Panc1 (cell line): ENCODE results near the gene TWF2. TPM values are rescaled to one million over a fixed set of nuclear protein-coding genes. Genes with fewer than 3 reads are reported as not detected.

Source experiments
- ATAC-seq: fragments of 200-7000 bp; cut with Tn5 transposase; 2 replicates; pipeline ENCODE4 v1.9.1; 2020; ENCODE audit warnings: mild to moderate bottlenecking, moderate library complexity
- BruUV-seq: library from RNA; stranded (reverse); fragments of 400-500 nt; replicated peaks from 2 replicates; lab custom pipeline; 2021; lab: Mats Ljungman, UMichigan
- CTCF ChIA-PET: fragments of 300-600 bp; sonication (Branson Sonifier 250); formaldehyde crosslinking; loops from one replicate; lab custom pipeline; 2022; ENCODE audit warnings: antibody characterized with exemption; lab: Charles Lee
- POLR2A ChIA-PET: fragments of 300-600 bp; sonication (Branson Sonifier 250); formaldehyde crosslinking; loops from one replicate; lab custom pipeline; 2022; ENCODE audit warnings: antibody characterized with exemption; lab: Charles Lee
- DNase-seq: peaks from one replicate; pipeline ENCODE4 v3.0.0-alpha.2; 2010; ENCODE audit warnings: low read depth, low spot score
- H3K27ac ChIP-seq: 2 replicates; pipeline ENCODE4 v1.5.1; 2011; ENCODE audit warnings: mild to moderate bottlenecking, low read length, inconsistent platforms
- H3K27me3 ChIP-seq: fragments of 200-500 bp; sonication (Bioruptor generic); 2 replicates; pipeline ENCODE4 v1.6.0; 2014; ENCODE audit warnings: low read length, inconsistent platforms; ENCODE audit not compliant: control insufficient read depth, insufficient read depth
- H3K36me3 ChIP-seq: fragments of 200-500 bp; sonication (Bioruptor generic); 2 replicates; pipeline ENCODE4 v1.5.1; 2014; ENCODE audit warnings: inconsistent platforms, mild to moderate bottlenecking, low read length, moderate library complexity; ENCODE audit not compliant: control insufficient read depth, insufficient read depth
- H3K4me1 ChIP-seq: 2 replicates; pipeline ENCODE4 v1.5.1; 2011; ENCODE audit warnings: inconsistent platforms, mild to moderate bottlenecking, low read length, moderate library complexity; ENCODE audit not compliant: control insufficient read depth, insufficient read depth
- H3K4me3 ChIP-seq, 2 experiments: 2 replicates each; pipeline ENCODE4 v1.5.1; 2011 to 2012; ENCODE audit warnings: low read depth in 2 of 2, low read length in 2 of 2, mild to moderate bottlenecking in 2 of 2, inconsistent platforms in 1 of 2, moderate library complexity in 1 of 2
- H3K9me3 ChIP-seq: fragments of 200-500 bp; sonication (Bioruptor generic); 2 replicates; pipeline ENCODE4 v1.5.1; 2014; ENCODE audit warnings: low read depth, mild to moderate bottlenecking, inconsistent platforms, low read length, moderate library complexity; ENCODE audit not compliant: control insufficient read depth, insufficient read depth
- POLR2AphosphoS5 ChIP-seq: IDR thresholded peaks from 2 replicates; pipeline ENCODE4 v1.6.1; 2012; ENCODE audit warnings: mild to moderate bottlenecking, low read depth, low read length, moderate library complexity
- SIN3A ChIP-seq: IDR thresholded peaks from 2 replicates; pipeline ENCODE4 v1.6.1; 2012; ENCODE audit warnings: low read depth, mild to moderate bottlenecking, low read length, moderate library complexity, borderline replicate concordance; ENCODE audit not compliant: insufficient read depth
- TCF7L2 ChIP-seq: IDR thresholded peaks from 2 replicates; pipeline ENCODE4 v1.6.1; 2011; ENCODE audit warnings: mild to moderate bottlenecking, low read depth, low read length, inconsistent platforms
- in situ Hi-C: cut with HindIII; loops from 2 replicates; pipeline ENCODE4 v1.10.0; 2016; ENCODE audit warnings: low sequenced_read_pairs, low pct_unique_long_range_greater_than_20kb
- intact Hi-C: fragments of 100-400 bp; cut with micrococcal nuclease; formaldehyde crosslinking; loops from one replicate; pipeline ENCODE4 v1.10.0; 2022; ENCODE audit not compliant: unreplicated experiment
- total RNA-seq: library from RNA; stranded (reverse); gene quantifications from one replicate; pipeline ENCODE4 v1.2.1, GENCODE V29; 2021; ENCODE audit not compliant: unreplicated experiment
- TF ChIP-seq, protein P1 (sequence below): fragments of 450-650 bp; IDR thresholded peaks from 2 replicates; pipeline ENCODE4 v1.5.1; 2017; ENCODE audit warnings: mild to moderate bottlenecking
- TF ChIP-seq, protein P2 (sequence below), 2 experiments: IDR thresholded peaks; 2 replicates each; pipeline ENCODE4 v1.6.1; 2011 to 2012; ENCODE audit warnings: low read depth in 2 of 2, control low read depth in 1 of 2, low read length in 1 of 2, mild to moderate bottlenecking in 1 of 2, moderate library complexity in 1 of 2; ENCODE audit not compliant: insufficient read depth in 1 of 2

The TWF2 gene
- total RNA-seq, 1 experiment from 2014 or later = 51.9 TPM

DNA sequence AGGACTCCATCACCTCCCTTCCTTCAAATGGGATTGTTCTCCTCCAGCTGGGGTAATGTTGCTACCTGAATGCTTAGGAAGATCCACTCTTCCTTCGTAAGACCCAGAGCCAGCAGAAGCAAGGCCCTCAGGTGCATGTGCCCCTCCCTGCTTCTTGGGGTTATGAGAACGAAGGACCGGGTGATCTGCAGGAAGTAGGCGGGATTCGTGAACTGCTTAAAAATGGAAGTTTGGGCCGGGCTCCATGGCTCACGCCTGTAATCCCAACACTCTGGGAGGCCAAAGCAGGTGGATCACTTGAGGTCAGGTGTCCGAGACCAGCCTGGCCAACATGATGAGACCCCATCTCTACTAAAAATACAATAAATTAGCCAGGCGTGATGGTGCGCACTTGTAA lies 21.6 kb downstream of the TWF2 start:
- Histone ChIP-seq H3K27me3 (no peaks in the 10 kb centered on the region), H3K9me3 (no peaks in the 10 kb centered on the region), H3K4me1 (peaks cover 19% of the 10 kb centered on the region), H3K4me3 (no peak overlapping the region), H3K36me3 (no peaks in the 10 kb centered on the region), H3K27ac (peak overlapping the region; percentile 61)
- no peak for DNase-seq
- in situ Hi-C loops = no loop called here
- BruUV-seq = no TSS peak
- POLR2A ChIA-PET = no interaction called here
- CTCF ChIA-PET = interaction anchor here (0.7 to 0.9 kb wide), 2 partner anchors 14 to 162 kb away, joined by 3 read pairs; no protein-coding TSS in a partner anchor
- TF ChIP-seq TCF7L2 = no peak
- TF ChIP-seq POLR2AphosphoS5 = no peak
- TF ChIP-seq, protein P1, sequence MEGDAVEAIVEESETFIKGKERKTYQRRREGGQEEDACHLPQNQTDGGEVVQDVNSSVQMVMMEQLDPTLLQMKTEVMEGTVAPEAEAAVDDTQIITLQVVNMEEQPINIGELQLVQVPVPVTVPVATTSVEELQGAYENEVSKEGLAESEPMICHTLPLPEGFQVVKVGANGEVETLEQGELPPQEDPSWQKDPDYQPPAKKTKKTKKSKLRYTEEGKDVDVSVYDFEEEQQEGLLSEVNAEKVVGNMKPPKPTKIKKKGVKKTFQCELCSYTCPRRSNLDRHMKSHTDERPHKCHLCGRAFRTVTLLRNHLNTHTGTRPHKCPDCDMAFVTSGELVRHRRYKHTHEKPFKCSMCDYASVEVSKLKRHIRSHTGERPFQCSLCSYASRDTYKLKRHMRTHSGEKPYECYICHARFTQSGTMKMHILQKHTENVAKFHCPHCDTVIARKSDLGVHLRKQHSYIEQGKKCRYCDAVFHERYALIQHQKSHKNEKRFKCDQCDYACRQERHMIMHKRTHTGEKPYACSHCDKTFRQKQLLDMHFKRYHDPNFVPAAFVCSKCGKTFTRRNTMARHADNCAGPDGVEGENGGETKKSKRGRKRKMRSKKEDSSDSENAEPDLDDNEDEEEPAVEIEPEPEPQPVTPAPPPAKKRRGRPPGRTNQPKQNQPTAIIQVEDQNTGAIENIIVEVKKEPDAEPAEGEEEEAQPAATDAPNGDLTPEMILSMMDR = no peak
- TF ChIP-seq, protein P2, sequence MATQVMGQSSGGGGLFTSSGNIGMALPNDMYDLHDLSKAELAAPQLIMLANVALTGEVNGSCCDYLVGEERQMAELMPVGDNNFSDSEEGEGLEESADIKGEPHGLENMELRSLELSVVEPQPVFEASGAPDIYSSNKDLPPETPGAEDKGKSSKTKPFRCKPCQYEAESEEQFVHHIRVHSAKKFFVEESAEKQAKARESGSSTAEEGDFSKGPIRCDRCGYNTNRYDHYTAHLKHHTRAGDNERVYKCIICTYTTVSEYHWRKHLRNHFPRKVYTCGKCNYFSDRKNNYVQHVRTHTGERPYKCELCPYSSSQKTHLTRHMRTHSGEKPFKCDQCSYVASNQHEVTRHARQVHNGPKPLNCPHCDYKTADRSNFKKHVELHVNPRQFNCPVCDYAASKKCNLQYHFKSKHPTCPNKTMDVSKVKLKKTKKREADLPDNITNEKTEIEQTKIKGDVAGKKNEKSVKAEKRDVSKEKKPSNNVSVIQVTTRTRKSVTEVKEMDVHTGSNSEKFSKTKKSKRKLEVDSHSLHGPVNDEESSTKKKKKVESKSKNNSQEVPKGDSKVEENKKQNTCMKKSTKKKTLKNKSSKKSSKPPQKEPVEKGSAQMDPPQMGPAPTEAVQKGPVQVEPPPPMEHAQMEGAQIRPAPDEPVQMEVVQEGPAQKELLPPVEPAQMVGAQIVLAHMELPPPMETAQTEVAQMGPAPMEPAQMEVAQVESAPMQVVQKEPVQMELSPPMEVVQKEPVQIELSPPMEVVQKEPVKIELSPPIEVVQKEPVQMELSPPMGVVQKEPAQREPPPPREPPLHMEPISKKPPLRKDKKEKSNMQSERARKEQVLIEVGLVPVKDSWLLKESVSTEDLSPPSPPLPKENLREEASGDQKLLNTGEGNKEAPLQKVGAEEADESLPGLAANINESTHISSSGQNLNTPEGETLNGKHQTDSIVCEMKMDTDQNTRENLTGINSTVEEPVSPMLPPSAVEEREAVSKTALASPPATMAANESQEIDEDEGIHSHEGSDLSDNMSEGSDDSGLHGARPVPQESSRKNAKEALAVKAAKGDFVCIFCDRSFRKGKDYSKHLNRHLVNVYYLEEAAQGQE (IDR thresholded peaks at IDR 0.05; ENCODE audit: insufficient read depth in 1 of 2, low read depth in 2 of 2, low read length in 1 of 2) = no peak
- no peak for TF ChIP-seq SIN3A
- no peak for ATAC-seq
- intact Hi-C loops = no loop called here

DNA sequence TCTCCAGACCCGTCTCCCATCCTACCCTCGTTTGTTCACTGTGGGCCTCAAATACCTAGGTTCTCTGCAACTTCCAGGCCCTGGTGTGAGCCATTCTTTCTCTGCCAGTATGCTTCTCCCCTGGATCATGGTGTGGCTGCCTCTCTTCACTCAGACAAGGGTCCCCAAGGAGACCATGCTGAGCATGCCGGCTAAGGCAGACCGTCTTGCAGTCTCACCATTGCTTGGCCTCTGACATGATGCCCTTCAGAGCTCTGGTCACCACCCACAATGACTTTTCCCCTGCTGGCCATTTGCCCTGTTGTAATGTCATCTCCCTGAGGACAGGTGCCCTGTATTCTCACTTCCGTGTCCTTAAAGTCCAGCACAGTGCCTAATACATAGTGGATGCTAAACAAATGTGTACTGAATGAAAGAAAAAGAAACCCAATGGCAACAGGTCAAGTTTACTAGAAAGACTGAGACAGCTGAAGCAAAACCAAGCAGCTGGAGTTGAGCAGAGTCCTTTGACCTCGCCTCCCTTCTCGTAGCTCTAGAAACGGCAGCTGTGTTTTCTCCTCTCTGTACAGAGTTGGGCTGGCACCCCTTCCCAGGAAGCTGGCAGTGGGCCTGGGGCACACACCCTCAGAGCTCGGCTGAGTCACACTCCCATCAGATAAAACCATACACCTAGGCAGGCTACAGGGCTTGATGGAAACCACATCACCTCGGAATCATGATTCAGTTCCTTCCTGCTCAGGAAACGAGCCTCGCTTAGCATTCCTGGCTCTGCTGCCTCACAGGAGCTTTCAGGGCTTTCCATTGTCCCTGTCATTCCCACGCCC lies 22.2 kb downstream of the TWF2 start:
- ChIA-PET POLR2A (no interaction called here), CTCF (interaction anchor here (0.7 to 0.9 kb wide), 2 partner anchors 15 to 163 kb away, joined by 3 read pairs; no protein-coding TSS in a partner anchor)
- H3K4me1 ChIP-seq = peaks cover 19% of the 10 kb centered on the region
- peak overlapping the region; percentile 61 for H3K27ac ChIP-seq
- peaks cover under 1% of the 10 kb centered on the region; the same call in 1 of the 2 replicates for H3K36me3 ChIP-seq
- BruUV-seq = no TSS peak
- intact Hi-C loops (no loop called here), in situ Hi-C loops (no loop called here)
- H3K27me3 ChIP-seq = no peaks in the 10 kb centered on the region
- H3K4me3 ChIP-seq = no peak overlapping the region
- ATAC-seq = peak; percentile 86
- no peaks in the 10 kb centered on the region for H3K9me3 ChIP-seq
- peak; percentile 59 for DNase-seq
- TF ChIP-seq SIN3A (no peak), POLR2AphosphoS5 (no peak), TCF7L2 (no peak)
- TF ChIP-seq, protein P1 = no peak
- TF ChIP-seq, protein P2 (IDR thresholded peaks at IDR 0.05; ENCODE audit: insufficient read depth in 1 of 2, low read depth in 2 of 2, low read length in 1 of 2) = no peak
